HEK293 (cell line): Measurements from ENCODE around the gene HPCA.

ENCODE experiments used
- GLI4 ChIP-seq: fragments of 450-650 bp; formaldehyde crosslinking; IDR thresholded peaks from 2 replicates; pipeline ENCODE4 v1.5.1; 2016; ENCODE audit warnings: missing biosample characterization, missing genetic modification characterization
- SP7 ChIP-seq: fragments of 450-650 bp; formaldehyde crosslinking; IDR thresholded peaks from 2 replicates; pipeline ENCODE4 v1.5.1; 2016; ENCODE audit warnings: missing biosample characterization, missing genetic modification characterization
- YY1 ChIP-seq: fragments of 450-650 bp; formaldehyde crosslinking; IDR thresholded peaks from 2 replicates; pipeline ENCODE4 v1.5.1; 2018; ENCODE audit warnings: missing biosample characterization, missing genetic modification characterization
- ZBTB1 ChIP-seq: fragments of 450-650 bp; formaldehyde crosslinking; IDR thresholded peaks from 2 replicates; pipeline ENCODE4 v1.5.1; 2016; ENCODE audit warnings: missing biosample characterization, missing genetic modification characterization
- ZNF2 ChIP-seq: fragments of 450-650 bp; formaldehyde crosslinking; IDR thresholded peaks from 2 replicates; pipeline ENCODE4 v1.5.1; 2016; ENCODE audit warnings: missing biosample characterization, missing genetic modification characterization
- ZNF274 ChIP-seq, 2 experiments: fragments of 200-500 bp in 1 of 2; fragments of 450-650 bp in 1 of 2; sonication (Bioruptor generic) in 1 of 2; formaldehyde crosslinking in 1 of 2; IDR thresholded peaks; 2 replicates each; pipeline versions ENCODE4 v1.5.1 to v1.6.1; 2014 to 2016; ENCODE audit warnings: borderline replicate concordance in 1 of 2, inconsistent platforms in 1 of 2, low read length in 1 of 2, missing biosample characterization in 1 of 2, missing genetic modification characterization in 1 of 2
- ZNF394 ChIP-seq: fragments of 450-650 bp; formaldehyde crosslinking; IDR thresholded peaks from 2 replicates; pipeline ENCODE4 v1.5.1; 2016; ENCODE audit warnings: missing biosample characterization, missing genetic modification characterization, mild to moderate bottlenecking, moderate library complexity, borderline replicate concordance
- ZNF701 ChIP-seq: fragments of 450-650 bp; formaldehyde crosslinking; IDR thresholded peaks from 2 replicates; pipeline ENCODE4 v1.5.1; 2016; ENCODE audit warnings: missing biosample characterization, missing genetic modification characterization
- ZNF747 ChIP-seq: fragments of 450-650 bp; formaldehyde crosslinking; IDR thresholded peaks from 2 replicates; pipeline ENCODE4 v1.5.1; 2016; ENCODE audit warnings: missing biosample characterization, missing genetic modification characterization
- ZNF776 ChIP-seq: fragments of 450-650 bp; formaldehyde crosslinking; IDR thresholded peaks from 2 replicates; pipeline ENCODE4 v1.5.0; 2017; ENCODE audit warnings: missing biosample characterization, missing genetic modification characterization, borderline replicate concordance
- TF ChIP-seq, protein P1 (sequence below): fragments of 450-650 bp; formaldehyde crosslinking; IDR thresholded peaks from 2 replicates; pipeline ENCODE4 v1.5.1; 2016; ENCODE audit warnings: missing biosample characterization, missing genetic modification characterization, low read depth
- TF ChIP-seq, protein P2 (sequence below): fragments of 450-650 bp; formaldehyde crosslinking; IDR thresholded peaks from 2 replicates; pipeline ENCODE4 v1.5.1; 2016; ENCODE audit warnings: missing biosample characterization, missing genetic modification characterization
- TF ChIP-seq, protein P3 (sequence below): fragments of 450-650 bp; formaldehyde crosslinking; IDR thresholded peaks from 2 replicates; pipeline ENCODE4 v1.5.1; 2016; ENCODE audit warnings: missing biosample characterization, missing genetic modification characterization

DNA sequence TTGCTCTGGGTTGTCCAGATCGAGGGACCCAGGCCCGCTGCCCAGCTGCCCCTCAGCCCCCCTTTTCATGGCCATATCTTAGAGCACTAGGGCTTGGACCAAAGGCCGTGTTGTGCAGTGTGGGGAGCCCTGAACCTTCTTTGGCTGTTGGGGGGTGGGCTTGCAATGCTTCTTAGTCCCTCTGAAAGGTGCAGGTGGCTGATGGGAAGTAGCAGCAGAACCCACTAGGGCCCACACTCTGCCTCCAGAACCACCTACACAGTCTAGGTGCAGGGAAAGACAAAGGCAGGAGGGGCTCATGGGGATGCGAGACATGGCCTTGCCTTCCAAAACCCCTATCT, 2.3 kb upstream of the HPCA start:
- TF ChIP-seq ZNF2: no peak
- TF ChIP-seq, protein P1, sequence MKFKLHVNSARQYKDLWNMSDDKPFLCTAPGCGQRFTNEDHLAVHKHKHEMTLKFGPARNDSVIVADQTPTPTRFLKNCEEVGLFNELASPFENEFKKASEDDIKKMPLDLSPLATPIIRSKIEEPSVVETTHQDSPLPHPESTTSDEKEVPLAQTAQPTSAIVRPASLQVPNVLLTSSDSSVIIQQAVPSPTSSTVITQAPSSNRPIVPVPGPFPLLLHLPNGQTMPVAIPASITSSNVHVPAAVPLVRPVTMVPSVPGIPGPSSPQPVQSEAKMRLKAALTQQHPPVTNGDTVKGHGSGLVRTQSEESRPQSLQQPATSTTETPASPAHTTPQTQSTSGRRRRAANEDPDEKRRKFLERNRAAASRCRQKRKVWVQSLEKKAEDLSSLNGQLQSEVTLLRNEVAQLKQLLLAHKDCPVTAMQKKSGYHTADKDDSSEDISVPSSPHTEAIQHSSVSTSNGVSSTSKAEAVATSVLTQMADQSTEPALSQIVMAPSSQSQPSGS (tag by site-specific recombination): no peak
- TF ChIP-seq SP7 (tag by site-specific recombination): no peak
- TF ChIP-seq, protein P2, sequence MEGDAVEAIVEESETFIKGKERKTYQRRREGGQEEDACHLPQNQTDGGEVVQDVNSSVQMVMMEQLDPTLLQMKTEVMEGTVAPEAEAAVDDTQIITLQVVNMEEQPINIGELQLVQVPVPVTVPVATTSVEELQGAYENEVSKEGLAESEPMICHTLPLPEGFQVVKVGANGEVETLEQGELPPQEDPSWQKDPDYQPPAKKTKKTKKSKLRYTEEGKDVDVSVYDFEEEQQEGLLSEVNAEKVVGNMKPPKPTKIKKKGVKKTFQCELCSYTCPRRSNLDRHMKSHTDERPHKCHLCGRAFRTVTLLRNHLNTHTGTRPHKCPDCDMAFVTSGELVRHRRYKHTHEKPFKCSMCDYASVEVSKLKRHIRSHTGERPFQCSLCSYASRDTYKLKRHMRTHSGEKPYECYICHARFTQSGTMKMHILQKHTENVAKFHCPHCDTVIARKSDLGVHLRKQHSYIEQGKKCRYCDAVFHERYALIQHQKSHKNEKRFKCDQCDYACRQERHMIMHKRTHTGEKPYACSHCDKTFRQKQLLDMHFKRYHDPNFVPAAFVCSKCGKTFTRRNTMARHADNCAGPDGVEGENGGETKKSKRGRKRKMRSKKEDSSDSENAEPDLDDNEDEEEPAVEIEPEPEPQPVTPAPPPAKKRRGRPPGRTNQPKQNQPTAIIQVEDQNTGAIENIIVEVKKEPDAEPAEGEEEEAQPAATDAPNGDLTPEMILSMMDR (tag by site-specific recombination): no peak
- TF ChIP-seq GLI4 (tag by site-specific recombination): no peak
- no peak for TF ChIP-seq ZNF274 (IDR thresholded peaks at IDR 0.05; ENCODE audit: low read length)
- TF ChIP-seq ZNF274 (tag by site-specific recombination; IDR thresholded peaks at IDR 0.05; ENCODE audit: borderline replicate concordance): no peak
- no peak for TF ChIP-seq ZNF747
- no peak for TF ChIP-seq ZNF776
- TF ChIP-seq ZBTB1 (tag by site-specific recombination): no peak
- no peak for TF ChIP-seq YY1
- TF ChIP-seq, protein P3, sequence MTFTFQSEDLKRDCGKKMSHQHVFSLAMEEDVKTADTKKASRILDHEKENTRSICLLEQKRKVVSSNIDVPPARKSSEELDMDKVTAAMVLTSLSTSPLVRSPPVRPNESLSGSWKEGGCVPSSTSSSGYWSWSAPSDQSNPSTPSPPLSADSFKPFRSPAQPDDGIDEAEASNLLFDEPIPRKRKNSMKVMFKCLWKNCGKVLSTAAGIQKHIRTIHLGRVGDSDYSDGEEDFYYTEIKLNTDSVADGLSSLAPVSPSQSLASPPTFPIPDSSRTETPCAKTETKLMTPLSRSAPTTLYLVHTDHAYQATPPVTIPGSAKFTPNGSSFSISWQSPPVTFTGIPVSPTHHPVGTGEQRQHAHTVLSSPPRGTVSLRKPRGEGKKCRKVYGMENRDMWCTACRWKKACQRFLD (tag by site-specific recombination): no peak
- TF ChIP-seq ZNF701 (tag by site-specific recombination): no peak
- TF ChIP-seq ZNF394 (tag by site-specific recombination): no peak
